Spleen (tissue), 7 donors: ENCODE results near the gene PTPRK.

Experiments
- CTCF ChIP-seq, 11 experiments: fragments of 200-600 bp in 7 of 11; fragments of 450-650 bp in 4 of 11; sonication (generic) in 4 of 11; IDR thresholded peaks in 8 of 11; conservative IDR thresholded peaks in 3 of 11; 1 replicate in 7 of 11; 2 replicates in 4 of 11; pipeline versions ENCODE4 v1.4.0 to v1.8.0; 2016 to 2021; ENCODE audit warnings: antibody characterized with exemption in 11 of 11, inconsistent platforms in 4 of 11, mild to moderate bottlenecking in 1 of 11
- POLR2A ChIP-seq, 3 donors: fragments of 450-650 bp; IDR thresholded peaks; one replicate each; pipeline ENCODE4 v1.5.1; 2017; ENCODE audit warnings: antibody characterized with exemption in 3 of 3, mild to moderate bottlenecking in 1 of 3
- POLR2AphosphoS5 ChIP-seq, 3 donors: sonication (generic); formaldehyde crosslinking; IDR thresholded peaks; one replicate each; pipeline ENCODE4 v1.5.1; 2017; ENCODE audit warnings: antibody characterized with exemption in 3 of 3
- donor health status: DM: no; HTN: no; CAD: no; lungs with moderate emphysema.
- donor health status: DM: no; HTN: no; CAD: no.
- donor health status: DM: no; HTN: no; CAD: no.

GRCh38 chr6:128567029-128567428 is 46.6 kb upstream of the PTPRK start:
- TF ChIP-seq CTCF (IDR thresholded peaks at IDR 0.05 in 8 of 11, conservative IDR thresholded peaks at IDR 0.05 in 3 of 11) (no peak), POLR2A (IDR thresholded peaks at IDR 0.05) (no peak), POLR2AphosphoS5 (IDR thresholded peaks at IDR 0.05) (no peak)
